Hepatic stellate cell (primary cell): ENCODE measurements around the gene CELSR1.
A peak's percentile ranks its signal among the peaks of the same experiment; 100 is the strongest.

Experiments
- DNase-seq: peaks from one replicate; pipeline ENCODE4 v3.0.0; 2011; ENCODE audit warnings: low spot score

CELSR1 gene

DNA sequence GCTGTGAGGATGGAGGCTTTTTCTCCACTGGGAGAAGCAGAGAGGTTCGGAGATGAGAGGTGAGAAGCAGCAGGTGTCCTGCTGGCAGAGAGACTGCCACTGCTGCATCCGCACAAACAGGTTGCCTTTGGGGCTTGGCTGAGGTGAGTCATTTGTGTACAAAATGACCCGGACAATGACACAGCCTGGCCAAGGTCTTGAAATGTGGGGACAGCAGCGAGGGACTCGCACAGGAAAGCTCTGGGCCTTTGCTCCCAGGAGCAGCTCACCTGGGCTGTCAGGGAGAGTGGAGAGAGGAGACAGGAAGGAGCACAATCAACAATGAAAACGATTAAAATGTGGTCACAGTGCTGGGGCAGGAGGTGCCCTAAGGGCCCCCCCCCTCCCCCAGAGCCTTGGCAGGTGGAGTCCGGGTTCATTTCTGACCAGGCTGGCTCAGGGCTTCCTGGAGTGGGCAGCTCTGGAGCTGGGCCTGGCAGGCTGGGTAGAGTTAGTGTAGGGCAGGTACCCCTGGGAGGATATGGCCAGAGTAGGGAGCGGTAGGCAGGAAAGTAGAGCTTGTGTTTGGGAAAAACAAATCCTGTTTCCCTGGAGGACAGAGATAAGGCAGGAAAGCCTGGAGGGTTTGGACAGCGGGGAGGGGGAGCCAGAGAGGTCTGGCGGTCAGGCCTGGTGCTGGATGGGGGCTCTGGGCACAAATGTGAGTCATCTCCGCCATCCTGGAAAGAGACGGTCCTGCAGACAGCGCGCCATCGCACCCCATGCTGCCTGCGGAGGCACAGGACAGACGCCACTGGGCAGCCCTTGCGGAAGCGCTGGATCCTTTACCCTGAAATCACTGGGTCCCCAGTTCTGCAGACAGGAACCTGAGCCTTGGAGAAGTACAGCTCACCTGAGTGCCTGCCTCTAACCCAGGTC, 37.8 kb upstream of the CELSR1 start:
- no peak for DNase-seq

DNA sequence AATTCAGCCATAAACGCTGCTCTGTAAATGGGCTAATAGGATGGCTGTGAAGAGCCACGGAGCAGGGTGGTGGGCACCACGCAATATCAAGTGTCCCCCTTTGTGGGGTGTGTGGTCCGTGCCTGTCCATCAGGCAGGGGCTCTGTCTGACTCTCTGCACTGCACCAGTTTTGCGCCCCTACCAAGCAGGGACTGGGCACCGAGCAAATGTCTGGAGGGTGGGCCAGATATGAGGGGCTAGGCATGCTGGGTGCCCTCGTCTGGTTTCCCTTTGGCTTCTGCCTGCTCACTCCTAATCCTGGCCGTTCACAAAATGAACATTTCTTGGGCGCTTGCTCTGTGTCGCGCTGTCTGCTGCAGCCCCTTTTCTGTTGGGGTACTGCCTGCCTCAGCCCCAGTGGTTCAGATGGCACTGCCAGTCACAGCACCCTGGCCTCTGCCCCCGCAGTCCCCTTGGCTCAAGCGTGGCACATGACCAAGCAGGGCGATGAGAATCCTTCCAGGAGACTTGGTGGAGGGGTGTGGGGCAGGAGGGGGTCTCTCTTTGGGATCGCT, 37.1 kb upstream of the CELSR1 start:
- DNase-seq, result no peak

DNA sequence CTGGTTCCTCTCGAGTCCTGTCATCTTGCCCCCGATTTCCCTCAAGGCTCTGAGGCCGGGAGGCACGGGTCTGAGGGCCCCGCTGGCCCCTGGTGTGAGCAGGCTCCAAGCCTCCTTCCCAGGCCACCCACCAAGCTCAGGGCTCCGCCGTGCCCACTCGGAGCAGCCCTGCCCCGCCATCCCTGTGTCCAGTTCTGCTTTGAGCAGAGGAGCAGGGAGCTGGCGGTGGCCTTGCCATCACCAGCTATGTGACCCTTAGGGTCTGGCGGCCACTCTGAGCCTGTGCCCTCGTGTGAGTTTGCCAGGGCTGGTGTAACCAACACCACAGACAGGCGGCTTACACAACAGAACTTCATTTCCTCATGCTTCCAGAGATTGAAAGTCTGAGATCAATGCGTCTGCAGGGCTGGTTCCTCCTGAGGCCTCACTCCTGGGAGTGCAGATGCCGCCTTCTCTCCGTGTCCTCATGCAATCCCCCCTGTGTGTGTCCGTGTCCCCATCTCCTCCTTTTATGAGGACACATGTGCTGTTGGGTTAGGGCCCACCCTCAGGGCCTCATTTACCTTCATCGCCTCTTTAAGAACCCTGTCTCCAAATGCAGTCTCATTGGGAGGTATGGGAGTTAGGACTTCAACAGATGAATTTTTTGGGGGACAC, 36.5 kb upstream of the CELSR1 start:
- DNase-seq, result no peak

DNA sequence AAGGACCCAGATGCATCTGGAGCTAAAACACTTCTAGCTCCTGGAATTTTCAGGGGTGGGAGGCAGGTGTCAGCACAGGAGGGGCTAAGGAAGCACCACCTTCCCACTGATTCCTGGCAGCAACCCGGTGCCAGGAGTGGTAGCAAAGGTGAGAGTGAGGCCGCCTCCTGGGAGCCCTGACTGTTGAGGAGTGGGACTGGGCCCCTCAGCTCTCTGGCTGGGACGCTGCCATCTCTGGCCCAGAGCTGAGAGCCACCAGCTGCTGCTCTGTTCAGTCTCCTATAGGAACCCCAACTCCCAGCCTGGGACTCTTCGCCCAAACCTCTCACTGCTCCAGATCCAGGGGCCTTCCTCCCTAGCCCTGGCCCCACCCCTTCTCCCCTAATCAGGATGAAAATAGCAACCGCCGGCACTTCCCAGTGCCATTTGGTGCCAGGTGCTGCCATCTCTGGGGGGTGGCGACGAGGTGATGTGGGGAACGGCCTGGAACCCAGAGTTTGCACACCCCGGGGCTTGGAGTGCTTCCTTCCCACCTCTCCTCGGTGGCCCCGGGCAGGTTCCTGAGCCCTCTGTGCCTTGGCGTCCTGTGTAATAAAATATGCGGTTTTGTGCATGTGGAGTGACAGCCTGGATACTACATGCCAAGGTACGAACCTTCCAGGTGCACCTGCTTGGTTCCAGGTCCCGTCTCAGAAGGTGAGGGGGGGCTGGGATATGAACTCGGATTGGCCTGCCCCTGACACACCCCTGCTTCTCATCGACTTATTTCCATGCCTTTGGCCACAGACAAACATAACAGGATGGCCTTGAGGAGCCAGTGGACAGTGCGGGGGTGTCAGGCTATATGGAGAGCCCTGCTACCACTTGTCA, 35.7 kb upstream of the CELSR1 start:
- no peak for DNase-seq

DNA sequence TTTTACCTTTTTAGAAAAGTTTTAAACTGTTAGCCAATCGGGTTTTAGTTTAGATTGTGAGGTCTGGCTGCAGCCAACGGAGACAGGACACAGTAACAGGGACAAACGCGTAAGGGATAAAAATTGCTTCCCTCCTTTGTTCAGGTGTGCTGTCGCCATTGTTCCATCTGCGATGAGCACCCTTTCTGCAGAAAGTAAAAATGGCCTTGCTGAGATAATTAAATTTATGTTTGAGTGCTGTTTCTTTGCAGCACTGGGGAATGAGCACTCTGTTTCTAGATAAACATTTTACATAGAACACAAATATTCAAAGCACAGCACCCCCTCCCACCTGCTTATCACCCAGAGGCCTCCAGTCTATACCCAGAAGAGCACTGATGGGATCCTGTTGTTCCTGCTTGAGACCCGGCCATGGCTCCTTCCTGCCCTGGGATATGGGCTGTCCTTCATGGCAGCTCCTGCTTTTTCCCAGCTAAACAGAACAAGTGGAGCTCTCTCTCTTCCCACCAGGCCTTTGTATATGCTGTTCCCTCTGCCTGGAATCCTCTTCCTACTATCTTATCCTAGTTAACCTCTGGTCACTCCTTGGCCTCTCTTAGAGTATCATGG, 34.3 kb upstream of the CELSR1 start:
- DNase-seq, result no peak

DNA sequence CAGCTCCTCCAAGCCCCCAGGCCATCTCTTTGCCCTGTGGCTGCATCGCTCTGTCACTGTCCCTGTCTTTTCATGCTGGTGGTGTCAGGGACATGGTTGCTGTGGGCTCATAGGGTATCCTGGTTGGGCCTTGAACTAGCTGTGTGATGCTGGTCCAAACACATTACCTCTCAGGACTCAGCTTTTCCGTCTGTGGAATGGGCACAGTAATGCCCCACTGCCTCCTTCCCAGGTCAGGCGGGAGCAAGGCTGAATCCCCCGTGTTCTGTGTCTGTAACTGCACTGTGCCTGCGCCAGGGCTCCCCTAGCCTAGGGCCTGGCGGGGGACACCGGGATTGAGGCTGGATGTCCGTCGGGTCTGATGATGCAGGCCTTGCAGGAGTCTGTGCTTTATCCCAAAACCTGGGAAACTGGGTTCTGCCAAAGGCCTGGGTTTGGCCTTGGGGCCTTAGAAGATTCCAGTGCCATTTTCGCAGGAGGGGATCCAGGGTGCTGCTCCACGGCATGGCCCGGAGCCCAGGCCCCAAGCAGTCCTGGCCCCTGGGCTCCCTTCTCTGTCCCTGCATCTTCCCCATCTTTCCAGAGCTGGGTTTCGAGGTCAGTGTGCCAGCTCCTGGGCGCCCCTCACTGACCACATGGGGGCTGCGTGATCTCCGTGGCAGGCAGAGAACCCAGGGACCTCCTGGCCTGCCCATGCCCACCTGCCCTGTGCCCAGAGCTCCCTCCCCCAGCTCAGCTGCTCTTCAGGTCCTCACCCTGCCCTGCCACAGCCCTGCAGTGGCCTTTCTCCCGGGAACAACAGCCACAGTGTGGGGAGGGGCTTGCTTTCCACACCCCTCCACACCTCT, 32.7 kb upstream of the CELSR1 start:
- no peak for DNase-seq

DNA sequence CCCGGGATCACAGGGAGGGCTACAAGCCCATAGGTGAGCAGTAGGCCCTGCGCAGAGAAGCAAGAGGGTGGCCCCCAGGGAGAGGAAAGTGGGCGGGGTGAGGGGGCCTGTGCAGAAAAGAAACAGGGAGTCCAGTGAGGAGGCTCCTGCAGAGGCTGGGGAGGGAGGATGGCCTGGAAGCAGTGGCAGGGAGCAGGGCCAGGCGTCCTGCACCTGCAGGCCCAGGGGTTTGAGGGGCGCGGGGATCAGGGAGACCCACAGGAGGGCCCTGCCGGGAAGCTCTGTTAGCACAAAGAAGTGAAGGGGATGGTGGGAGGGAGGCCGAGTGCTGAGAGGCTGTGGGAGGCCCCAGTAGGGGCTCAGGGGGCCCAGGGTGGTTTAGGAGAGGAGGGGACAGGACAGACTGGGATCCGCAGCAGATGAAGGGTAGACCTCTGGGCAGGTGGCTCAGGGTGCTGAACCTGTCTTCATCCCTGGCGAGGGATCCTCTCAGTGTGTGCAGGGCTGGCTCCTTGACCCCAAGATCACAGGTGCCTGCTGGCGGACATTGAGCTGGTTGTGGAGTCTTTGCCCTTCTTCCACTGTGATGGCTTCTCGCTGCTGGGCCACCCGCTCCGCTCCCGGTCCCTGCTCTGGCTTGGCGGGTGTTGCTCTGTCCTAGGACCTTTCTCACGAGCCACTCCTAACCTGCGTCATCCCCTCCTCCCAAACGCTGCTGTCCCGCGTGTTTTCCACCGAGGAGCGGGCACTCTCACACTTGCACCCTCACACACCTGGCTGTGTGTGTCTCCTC, 31.8 kb upstream of the CELSR1 start:
- no peak for DNase-seq

DNA sequence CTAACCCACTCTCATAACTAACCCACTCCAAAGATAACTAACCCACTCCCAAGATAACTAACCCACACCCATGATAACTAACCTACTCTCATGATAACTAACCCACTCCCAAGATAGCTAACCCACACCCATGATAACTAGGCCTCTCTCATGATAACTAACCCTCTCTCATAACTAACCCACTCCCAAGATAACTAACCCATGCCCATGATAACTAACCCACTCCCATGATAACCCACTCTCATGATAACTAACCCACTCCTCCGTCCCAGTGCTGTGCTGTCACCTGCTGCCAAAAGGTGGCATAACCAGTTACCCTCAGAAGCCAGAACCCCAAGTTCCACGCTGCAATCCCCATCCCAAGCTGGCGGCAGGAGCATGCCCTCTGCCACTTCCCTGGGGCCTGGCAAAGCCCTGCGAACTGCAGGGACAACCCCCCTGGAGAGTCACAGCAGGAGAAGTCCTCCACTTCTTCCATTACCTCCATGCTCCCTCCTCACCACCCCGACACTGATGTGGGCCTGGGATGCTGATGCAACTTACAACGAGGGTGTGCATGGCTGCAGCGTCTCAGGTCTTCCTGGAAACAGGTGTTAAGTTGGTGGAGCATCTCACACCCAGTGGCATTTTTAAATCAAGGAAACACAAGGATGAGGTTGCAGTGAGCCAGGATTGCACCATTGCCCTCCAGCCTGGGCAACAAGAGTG, 30.8 kb upstream of the CELSR1 start:
- no peak for DNase-seq

DNA sequence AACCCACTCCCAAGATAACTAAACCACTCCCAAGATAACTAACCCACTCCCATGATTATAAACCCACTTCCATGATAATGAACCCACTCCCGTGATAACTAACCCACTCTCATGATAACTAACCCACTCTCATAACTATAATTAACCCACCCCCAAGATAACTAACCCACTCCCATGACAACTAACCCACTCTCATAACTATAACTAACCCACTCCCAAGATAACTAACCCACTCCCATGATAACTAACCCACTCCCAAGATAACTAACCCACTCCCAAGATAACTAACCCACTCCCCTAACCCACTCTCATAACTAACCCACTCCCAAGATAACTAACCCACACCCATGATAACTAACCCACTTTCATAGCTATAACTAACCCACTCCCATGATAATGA, 30.1 kb upstream of the CELSR1 start:
- no peak for DNase-seq

DNA sequence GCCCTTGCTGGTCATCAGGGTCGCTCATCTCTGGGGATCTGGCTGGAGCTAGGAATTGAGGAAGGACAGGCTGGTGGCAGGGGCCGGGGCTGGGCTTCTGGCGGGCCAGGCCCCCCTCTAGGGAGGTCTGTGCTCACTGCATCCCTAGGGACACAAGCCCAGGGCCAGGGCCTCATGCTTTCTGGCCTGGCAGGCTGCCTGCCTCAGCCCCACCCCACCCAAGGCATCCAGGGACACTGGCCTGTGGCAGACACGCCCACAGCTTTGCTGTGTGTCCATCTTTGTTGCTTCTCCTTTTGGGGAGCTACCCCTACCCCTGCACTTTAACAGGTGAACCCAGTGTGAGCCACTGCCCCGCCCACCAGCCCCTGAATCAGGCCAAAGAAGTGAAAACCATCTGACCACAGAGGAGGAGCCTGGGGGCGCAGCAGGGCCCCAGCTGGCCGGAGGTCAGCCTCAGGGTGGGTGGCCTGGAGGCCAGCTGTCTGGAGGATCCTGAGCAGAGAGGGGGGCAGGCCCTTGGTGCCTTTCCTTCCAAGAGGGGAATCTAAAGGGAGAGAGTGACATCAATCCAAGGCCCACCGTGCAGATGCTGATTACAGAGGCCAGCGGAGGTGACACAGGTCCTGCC, 26.8 kb upstream of the CELSR1 start:
- DNase-seq, result peak; percentile 55

DNA sequence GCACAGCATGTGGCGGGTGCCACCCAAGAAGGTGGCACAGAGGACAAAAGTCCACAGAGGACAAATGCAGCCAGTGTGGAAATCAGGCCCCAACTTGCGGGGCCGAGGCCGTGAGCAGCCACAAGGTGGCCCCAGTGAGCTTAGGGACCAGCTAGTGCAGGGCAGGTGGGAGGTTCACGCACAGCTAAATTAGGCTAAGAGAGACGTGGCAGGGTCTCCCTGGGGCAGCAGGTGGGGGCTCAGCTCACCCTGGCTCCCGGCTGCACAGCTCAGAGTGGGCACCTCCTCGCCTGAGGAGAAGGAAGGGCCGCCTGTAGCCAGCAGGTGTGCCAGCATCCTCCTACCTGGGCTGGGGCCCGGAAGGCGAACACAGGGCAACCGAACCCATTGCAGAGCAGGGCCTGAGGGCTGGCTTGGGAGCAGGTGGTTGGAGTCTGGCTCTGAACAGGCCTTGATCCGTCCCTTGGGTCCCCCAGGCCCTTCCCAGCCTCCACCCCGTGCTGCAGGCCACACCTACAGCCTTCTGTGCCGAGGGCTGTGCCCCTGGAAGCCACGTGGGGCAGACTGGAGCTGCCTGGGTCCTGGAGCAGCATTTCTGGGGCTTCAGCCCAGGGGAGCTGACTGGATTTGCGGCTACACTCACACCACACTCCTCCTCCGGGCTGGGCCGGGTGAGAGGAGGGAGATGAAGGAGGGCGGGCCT, 26.1 kb upstream of the CELSR1 start:
- peak; percentile 71 for DNase-seq

DNA sequence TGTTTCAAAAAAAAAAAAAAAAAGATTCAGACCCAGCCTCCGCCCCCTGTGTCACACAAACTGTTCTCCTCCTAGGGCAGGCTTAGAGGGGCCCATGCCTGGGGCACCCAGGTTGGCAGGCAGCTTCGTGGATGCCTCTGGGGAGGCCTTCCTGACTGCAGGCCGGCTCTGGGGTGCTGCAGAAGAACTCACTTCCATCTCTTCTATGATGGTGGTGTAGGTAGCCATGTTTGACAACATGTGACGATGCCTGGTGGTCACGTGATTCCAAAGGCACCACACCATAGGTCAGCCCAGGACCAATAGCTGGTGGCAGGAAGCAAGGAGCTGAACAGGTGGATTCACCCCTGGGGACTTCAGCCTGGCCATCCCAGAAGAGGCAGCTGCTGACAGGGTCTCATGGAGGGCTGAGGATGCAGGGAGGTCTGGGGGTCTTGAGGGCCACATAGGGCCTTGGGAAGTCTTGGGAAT, 24.1 kb upstream of the CELSR1 start:
- no peak for DNase-seq

DNA sequence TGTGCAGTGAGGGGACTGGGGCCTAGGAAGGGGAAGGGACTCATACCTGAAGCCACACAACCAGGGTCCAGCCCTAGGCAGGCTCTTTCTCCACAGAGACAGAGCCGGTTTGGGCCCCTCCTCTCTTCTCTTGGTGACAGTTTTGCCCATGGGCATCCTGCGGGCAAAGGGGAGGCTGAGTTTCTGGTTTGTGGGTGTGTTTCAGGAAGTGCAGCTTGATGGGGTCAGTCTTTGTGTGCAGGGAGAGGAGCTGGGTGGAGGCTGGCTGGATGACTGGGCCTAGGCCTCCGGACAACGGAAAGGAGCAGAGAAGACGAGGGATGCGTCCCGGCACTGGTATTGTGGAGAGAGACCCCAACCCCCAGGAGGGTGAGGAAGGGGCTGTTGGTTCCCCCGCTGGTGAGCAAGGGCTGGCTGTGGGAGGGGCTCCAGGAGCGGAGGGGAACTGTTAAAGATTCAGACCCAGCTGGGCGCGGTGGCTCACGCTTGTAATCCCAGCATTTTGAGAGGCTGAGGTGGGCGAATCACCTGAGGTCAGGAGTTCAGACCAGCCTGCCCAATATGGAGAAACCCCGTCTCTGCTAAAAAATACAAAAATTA, 23.4 kb upstream of the CELSR1 start:
- no peak for DNase-seq

DNA sequence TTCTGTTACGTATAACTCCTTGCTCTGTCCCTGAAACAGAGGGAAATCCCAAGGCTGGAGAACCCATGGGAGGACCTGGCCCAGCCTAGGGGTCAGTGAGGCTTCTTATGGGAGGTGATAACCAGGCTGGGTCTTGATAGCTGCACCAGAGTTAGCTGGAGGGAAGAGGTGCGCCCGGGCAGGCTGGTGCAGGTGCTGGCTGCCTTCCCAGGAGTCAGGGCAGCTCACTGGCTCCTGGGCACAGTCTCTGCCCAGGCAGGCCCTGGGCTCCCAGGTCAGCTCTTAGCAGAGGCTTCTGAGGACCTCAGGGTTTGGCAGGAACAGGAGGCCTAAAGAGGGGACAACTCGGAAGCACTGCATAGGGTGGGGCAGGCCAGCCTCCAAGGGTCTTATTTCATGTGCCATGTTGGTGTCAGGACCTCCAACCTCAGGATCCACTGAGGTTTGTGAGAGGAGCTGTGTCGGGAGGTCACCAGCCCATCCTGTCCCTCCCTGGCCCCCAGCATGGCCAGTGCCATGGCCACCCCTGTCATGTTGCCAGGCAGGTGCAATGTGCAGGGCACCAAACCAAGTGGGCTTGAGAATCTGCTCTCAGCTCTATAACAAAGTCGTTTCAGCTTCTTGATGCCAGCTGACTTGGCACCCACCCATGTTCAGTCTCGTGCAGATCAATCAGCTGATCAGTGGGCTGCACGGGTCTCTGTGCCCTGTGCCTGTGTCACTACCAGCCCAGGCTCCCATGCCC, 20.5 kb upstream of the CELSR1 start:
- DNase-seq, result no peak

DNA sequence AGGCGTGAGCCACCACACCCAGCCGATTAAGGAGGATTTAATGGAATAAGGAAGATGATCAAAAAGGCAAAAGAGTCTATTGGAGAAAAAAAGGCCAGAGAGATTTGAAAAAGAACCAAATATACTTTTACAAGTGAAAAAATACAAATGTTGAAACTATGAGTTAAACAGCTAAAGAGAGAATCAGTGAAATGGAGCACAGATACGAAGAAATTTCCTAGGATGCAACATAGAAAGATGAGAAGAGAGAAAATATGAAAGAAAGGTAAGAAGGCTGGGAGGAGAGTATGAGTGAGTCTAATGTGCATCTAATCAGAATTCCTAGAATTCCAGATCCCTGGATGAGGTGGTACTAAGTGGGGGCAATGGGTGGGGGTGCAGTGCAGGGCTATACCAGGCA, 19.4 kb upstream of the CELSR1 start:
- DNase-seq, result no peak

DNA sequence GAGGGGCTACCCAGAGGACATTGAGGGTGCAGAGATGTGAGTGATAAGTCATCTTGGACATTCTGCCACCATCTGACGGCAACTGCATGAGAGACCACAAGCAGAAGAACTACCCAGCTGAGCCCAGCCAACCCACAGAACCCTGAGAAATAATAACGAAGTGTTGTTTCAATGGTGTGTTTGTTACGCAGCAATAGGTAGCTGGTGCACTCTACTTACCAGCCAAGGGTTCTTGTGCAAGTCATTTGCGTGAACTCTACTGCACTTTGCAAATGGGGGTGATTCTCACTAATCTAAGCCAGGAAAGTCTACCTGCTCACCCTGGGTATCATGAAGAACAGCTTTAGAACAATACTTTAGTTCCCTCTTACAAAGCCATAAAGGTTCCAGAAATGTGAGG, 15.8 kb upstream of the CELSR1 start:
- no peak for DNase-seq

DNA sequence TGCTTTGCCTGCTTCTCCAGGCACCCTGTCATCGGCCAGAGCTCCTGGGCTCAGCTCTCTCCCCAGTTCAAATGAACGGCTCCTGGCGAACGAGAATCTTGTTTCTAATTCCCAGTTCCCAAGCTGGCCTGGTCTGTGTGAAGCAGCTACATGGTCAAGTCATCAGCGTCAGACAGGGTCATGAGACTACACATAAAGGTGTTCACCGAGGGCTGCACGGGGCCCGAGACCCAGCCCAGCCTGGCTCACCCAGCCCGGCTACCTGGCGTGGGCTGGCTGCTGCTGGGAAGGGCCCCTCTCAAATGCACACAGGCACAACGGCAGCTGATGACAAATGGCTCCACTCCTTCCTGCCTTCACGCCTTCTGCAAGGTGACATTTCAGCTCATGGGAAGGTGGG, 14.6 kb upstream of the CELSR1 start:
- DNase-seq, result no peak
